H4 (cell line): Measurements from ENCODE around the gene CRACR2A. TPM values are rescaled to one million over a fixed set of nuclear protein-coding genes. Genes with fewer than 3 reads are reported as not detected.
A peak's percentile ranks its signal among the peaks of the same experiment; 100 is the strongest.

Source experiments
- DNase-seq: peaks from one replicate; pipeline ENCODE4 v3.0.0-alpha.2; 2015; ENCODE audit warnings: low spot score
- total RNA-seq: library from RNA; depleted of rRNA; stranded (reverse); fragments of >200 nt; shearing (Covaris generic); gene quantifications from 2 replicates; pipeline ENCODE4 v1.2.3, GENCODE V29; 2014

CRACR2A gene
- total RNA-seq, 1 experiment from 2014 or later = 0.10 TPM

GRCh38 chr12:3684449-3685051, 68.4 kb downstream of the CRACR2A start:
- no peak for DNase-seq

GRCh38 chr12:3683670-3684069, 69.2 kb downstream of the CRACR2A start:
- DNase-seq = peak; percentile 22

GRCh38 chr12:3681595-3682061, 71.3 kb downstream of the CRACR2A start:
- DNase-seq = no peak

GRCh38 chr12:3680919-3681594, 71.9 kb downstream of the CRACR2A start:
- DNase-seq = no peak

GRCh38 chr12:3679831-3680230, 73.1 kb downstream of the CRACR2A start:
- no peak for DNase-seq

- no peak for DNase-seq
These were observed 75.3 kb downstream of the CRACR2A start for GRCh38 chr12:3677609-3678008.

GRCh38 chr12:3673981-3674708, 78.8 kb downstream of the CRACR2A start:
- no peak for DNase-seq

GRCh38 chr12:3672113-3672509, 80.8 kb downstream of the CRACR2A start:
- no peak for DNase-seq

- DNase-seq = no peak
These were observed 81.4 kb downstream of the CRACR2A start for GRCh38 chr12:3671330-3672112.

- DNase-seq = no peak
These were observed 82.8 kb downstream of the CRACR2A start for GRCh38 chr12:3670083-3670620.

- no peak for DNase-seq
These were observed 83.3 kb downstream of the CRACR2A start for GRCh38 chr12:3669594-3669993.

GRCh38 chr12:3668479-3669165, 84.3 kb downstream of the CRACR2A start:
- DNase-seq = no peak

GRCh38 chr12:3667485-3667884, 85.4 kb downstream of the CRACR2A start:
- DNase-seq = no peak

GRCh38 chr12:3666441-3666840, 86.5 kb downstream of the CRACR2A start:
- DNase-seq = no peak

GRCh38 chr12:3662521-3662921, 90.4 kb downstream of the CRACR2A start:
- DNase-seq = no peak

- no peak for DNase-seq
These were observed 91.9 kb downstream of the CRACR2A start for GRCh38 chr12:3661028-3661427.

- no peak for DNase-seq
These were observed 94.4 kb downstream of the CRACR2A start for GRCh38 chr12:3658327-3659163.

GRCh38 chr12:3656946-3657622, 95.8 kb downstream of the CRACR2A start:
- no peak for DNase-seq

GRCh38 chr12:3655328-3655900, 97.5 kb downstream of the CRACR2A start:
- DNase-seq = no peak
